K562 (cell line): ENCODE measurements around the gene DYRK1B. TPM values are rescaled to one million over a fixed set of nuclear protein-coding genes. Genes with fewer than 3 reads are reported as not detected.

Source experiments
- ATAC-seq: fragments of 200-7000 bp; cut with Tn5 transposase; 3 replicates; pipeline ENCODE4 v1.9.1; 2020; ENCODE audit warnings: moderate library complexity
- BruUV-seq: library from RNA; stranded (reverse); fragments of 400-500 nt; replicated peaks from 2 replicates; lab custom pipeline; 2021; lab: Mats Ljungman, UMichigan
- CTCF ChIA-PET: fragments of 300-600 bp; formaldehyde crosslinking; extraction: SDS; loops from one replicate; lab custom pipeline; 2021; ENCODE audit warnings: low intra/inter-chr PET ratio; lab: Yijun Ruan, JAX
- POLR2A ChIA-PET: fragments of 300-600, 350-650 bp; sonication (Branson Sonifier 250); formaldehyde crosslinking; extraction: SDS; loops from one replicate; lab custom pipeline; 2021; ENCODE audit warnings: antibody characterized with exemption, inconsistent platforms; lab: Yijun Ruan, JAX
- DNase-seq, 4 experiments: peaks; one replicate each; pipeline versions ENCODE4 v3.0.0 to v3.0.0-alpha.2; 2011 to 2018; ENCODE audit warnings: low spot score in 3 of 4, mixed read lengths in 3 of 4; ENCODE audit errors: extremely low read depth in 1 of 4
- FAIRE-seq: peaks from 2 replicates; lab custom pipeline; 2011; peaks lifted over from hg19 to GRCh38; lab: Jason Lieb, UNC
- H2AFZ ChIP-seq: 2 replicates; pipeline ENCODE4 v1.6.0; 2011; ENCODE audit warnings: low read depth, low read length, control low read depth, inconsistent platforms
- H3K27ac ChIP-seq: fragments of 200-600 bp; 3 replicates; pipeline ENCODE4 v1.8.0; 2011; ENCODE audit warnings: low read depth, mild to moderate bottlenecking, control low read depth, inconsistent platforms, low read length, moderate library complexity, mixed read lengths; ENCODE audit errors: extremely low read depth
- H3K27me3 ChIP-seq, 2 experiments: fragments of 300-600 bp in 1 of 2; 2 replicates in 1 of 2; 3 replicates in 1 of 2; pipeline versions ENCODE4 v1.6.0 to v1.8.0; 2011; ENCODE audit warnings: inconsistent platforms in 2 of 2, low read length in 2 of 2, mild to moderate bottlenecking in 1 of 2, mixed read lengths in 1 of 2, moderate library complexity in 1 of 2; ENCODE audit not compliant: control insufficient read depth in 2 of 2, insufficient read depth in 2 of 2
- H3K36me3 ChIP-seq: fragments of 300-600 bp; 3 replicates; pipeline ENCODE4 v1.8.0; 2011; ENCODE audit warnings: mild to moderate bottlenecking, low read length, inconsistent platforms; ENCODE audit not compliant: control insufficient read depth, insufficient read depth
- H3K4me1 ChIP-seq, 2 experiments: fragments of 200-600 bp in 1 of 2; replicated peaks in 1 of 2; 2 replicates in 1 of 2; 3 replicates in 1 of 2; pipeline versions ENCODE4 v1.5.1 to v1.8.0; 2011; ENCODE audit warnings: inconsistent platforms in 2 of 2, low read length in 2 of 2, mild to moderate bottlenecking in 1 of 2, mixed read lengths in 1 of 2, moderate library complexity in 1 of 2; ENCODE audit not compliant: control insufficient read depth in 2 of 2, insufficient read depth in 2 of 2
- H3K4me2 ChIP-seq: 2 replicates; pipeline ENCODE4 v1.6.1; 2011; ENCODE audit warnings: low read length, control low read depth, inconsistent platforms, mixed read lengths; ENCODE audit not compliant: insufficient read depth
- H3K4me3 ChIP-seq: fragments of 200-600 bp; sonication (generic), shearing (Covaris generic); 2 replicates; pipeline ENCODE4 v1.5.1; 2016; ENCODE audit warnings: control low read depth, inconsistent platforms
- H3K79me2 ChIP-seq: fragments of 200-600 bp; 3 replicates; pipeline ENCODE4 v1.8.0; 2011; ENCODE audit warnings: low read length, inconsistent platforms; ENCODE audit not compliant: control insufficient read depth, insufficient read depth
- H3K9ac ChIP-seq, 2 experiments: 2 replicates each; pipeline versions ENCODE4 v1.6.0 to v1.6.1; 2011; ENCODE audit warnings: low read depth in 2 of 2, low read length in 2 of 2, control low read depth in 1 of 2, inconsistent platforms in 1 of 2, mild to moderate bottlenecking in 1 of 2, mixed read lengths in 1 of 2; ENCODE audit not compliant: insufficient read depth in 1 of 2
- H3K9me1 ChIP-seq: one replicate; pipeline ENCODE4 v1.6.0; 2011; ENCODE audit warnings: inconsistent platforms, mild to moderate bottlenecking, low read length, moderate library complexity; ENCODE audit not compliant: control insufficient read depth, insufficient read depth
- H3K9me3 ChIP-seq: replicated peaks from 2 replicates; pipeline ENCODE4 v1.5.1; 2011; ENCODE audit warnings: low read depth, low read length, inconsistent platforms; ENCODE audit not compliant: control insufficient read depth, insufficient read depth
- H4K20me1 ChIP-seq: replicated peaks from 2 replicates; pipeline ENCODE4 v1.6.1; 2011; ENCODE audit warnings: low read length, inconsistent platforms, mixed read lengths; ENCODE audit not compliant: control insufficient read depth, insufficient read depth
- BCLAF1 ChIP-seq, 2 experiments: fragments of 450-650 bp in 1 of 2; IDR thresholded peaks; 2 replicates each; pipeline ENCODE4 v1.6.1; 2011 to 2017; ENCODE audit warnings: low read depth in 2 of 2, antibody characterized with exemption in 1 of 2, borderline replicate concordance in 1 of 2, low read length in 1 of 2, mild to moderate bottlenecking in 1 of 2, mixed read lengths in 1 of 2; ENCODE audit not compliant: control insufficient read depth in 1 of 2
- CBFB ChIP-seq: sonication (generic); formaldehyde crosslinking; IDR thresholded peaks from 2 replicates; pipeline ENCODE4 v1.4.0; 2020; ENCODE audit warnings: mild to moderate bottlenecking, missing genetic modification reagents
- CBX5 ChIP-seq: IDR thresholded peaks from 2 replicates; pipeline ENCODE4 v1.6.1; 2014; ENCODE audit warnings: low read depth, borderline replicate concordance
- DIDO1 ChIP-seq: fragments of 450-650 bp; IDR thresholded peaks from 2 replicates; pipeline ENCODE4 v1.6.1; 2016; ENCODE audit warnings: low read depth, missing biosample characterization, missing genetic modification characterization
- HDAC1 ChIP-seq, 2 experiments: fragments of 450-650 bp; IDR thresholded peaks; 2 replicates each; pipeline ENCODE4 v1.6.1; 2016 to 2017; ENCODE audit warnings: inconsistent platforms in 1 of 2, mild to moderate bottlenecking in 1 of 2, moderate library complexity in 1 of 2
- KDM2B ChIP-seq: fragments of 250-450 bp; sonication (Bioruptor Pico); IDR thresholded peaks from 2 replicates; pipeline ENCODE4 v1.8.0; 2021; ENCODE audit warnings: mild to moderate bottlenecking, moderate library complexity
- MAFK ChIP-seq: IDR thresholded peaks from 2 replicates; pipeline ENCODE4 v1.6.1; 2011; ENCODE audit warnings: low read length, improper control_type of control experiment
- MCM3 ChIP-seq: fragments of 450-650 bp; IDR thresholded peaks from 2 replicates; pipeline ENCODE4 v1.6.1; 2016
- NR2C2 ChIP-seq, 2 experiments: fragments of 200-800 bp in 1 of 2; sonication (Bioruptor generic) in 1 of 2; sonication (generic) in 1 of 2; formaldehyde crosslinking in 1 of 2; IDR thresholded peaks; 2 replicates each; pipeline versions ENCODE4 v1.6.1 to v1.8.0; 2016 to 2022; ENCODE audit warnings: mild to moderate bottlenecking in 1 of 2, missing compliant biosample characterization in 1 of 2, missing genetic modification characterization in 1 of 2, missing genetic modification reagents in 1 of 2
- RHOXF2B ChIP-seq: fragments of 250-450 bp; sonication (Bioruptor Pico); conservative IDR thresholded peaks from 2 replicates; pipeline ENCODE4 v1.5.1; 2021
- RNF2 ChIP-seq: sonication (generic); IDR thresholded peaks from 2 replicates; pipeline ENCODE4 v1.6.1; 2016
- SMARCA4 ChIP-seq: fragments of 450-650 bp; IDR thresholded peaks from 2 replicates; pipeline ENCODE4 v1.6.1; 2016
- SUPT5H ChIP-seq: fragments of 450-650 bp; IDR thresholded peaks from 2 replicates; pipeline ENCODE4 v1.6.1; 2016
- TCFL5 ChIP-seq: fragments of 250-450 bp; sonication (Bioruptor Pico); conservative IDR thresholded peaks from 2 replicates; pipeline ENCODE4 v1.6.1; 2021; ENCODE audit warnings: mild to moderate bottlenecking, moderate library complexity, matching md5 sums
- ZNF24 ChIP-seq: fragments of 450-650 bp; IDR thresholded peaks from 2 replicates; pipeline ENCODE4 v1.6.1; 2016
- ZNF436 ChIP-seq: fragments of 250-450, 450-650 bp; sonication (Bioruptor Pico); formaldehyde crosslinking; IDR thresholded peaks from 2 replicates; pipeline ENCODE4 v1.7.0; 2020; ENCODE audit warnings: mild to moderate bottlenecking
- ZNF639 ChIP-seq, 2 experiments: fragments of 200-800 bp in 1 of 2; sonication (Bioruptor generic) in 1 of 2; sonication (generic) in 1 of 2; formaldehyde crosslinking in 1 of 2; IDR thresholded peaks in 1 of 2; conservative IDR thresholded peaks in 1 of 2; 2 replicates each; pipeline versions ENCODE4 v1.5.0 to v1.6.1; 2016 to 2020; ENCODE audit warnings: missing compliant biosample characterization in 1 of 2, missing genetic modification characterization in 1 of 2, missing genetic modification reagents in 1 of 2
- WGBS: fragments of 100-300 bp; shearing (Covaris generic); methylation state at CpG from one replicate; pipeline ENCODE4 v1.1.6; 2016; ENCODE audit warnings: low coverage, mixed read lengths; ENCODE audit not compliant: insufficient coverage; ENCODE audit errors: missing lambda C conversion rate; 5-methylcytosine and 5-hydroxymethylcytosine counted together
- in situ Hi-C: fragments of 300-500 bp; cut with MboI; formaldehyde crosslinking; loops from 4 replicates; pipeline ENCODE4 v1.15.0; 2018; ENCODE audit warnings: inconsistent platforms, mixed read lengths
- intact Hi-C: fragments of 100-400 bp; cut with micrococcal nuclease; formaldehyde crosslinking; loops from 2 replicates; pipeline ENCODE4 v1.14.2; 2022
- polyA plus RNA-seq, 8 experiments: library from polyadenylated mRNA; depleted of rRNA in 4 of 8; stranded (reverse) in 5 of 8; unstranded in 3 of 8; fragments of >200 nt; fragmentation: Nextera tagmentation in 2 of 8; fragmentation: Illumina TruSeq in 1 of 8; extraction: Ambion mirVana in 2 of 8; extraction: Trizol in 1 of 8; gene quantifications; 2 replicates each; pipeline versions ENCODE4 v1.2.1 to v1.2.3, GENCODE V29; 2011 to 2014; ENCODE audit warnings: inconsistent platforms in 1 of 8, missing spikeins in 1 of 8
- total RNA-seq, 7 experiments: library from RNA; depleted of rRNA in 6 of 7; stranded (reverse); fragments of >200 nt in 6 of 7; fragmentation: Illumina TruSeq in 2 of 7; extraction: Trizol in 2 of 7; gene quantifications; 2 replicates each; pipeline versions ENCODE4 v1.2.1 to v1.2.3, GENCODE V29; 2011 to 2021; ENCODE audit warnings: low replicate concordance in 1 of 7
- TF ChIP-seq, protein P1 (sequence below): fragments of 450-650 bp; formaldehyde crosslinking; IDR thresholded peaks from 2 replicates; pipeline ENCODE4 v1.4.0; 2022; ENCODE audit warnings: missing genetic modification characterization

DYRK1B gene
- total and polyA plus RNA-seq, 9 of the 15 experiments (the other 6 are each of a cell fraction or from before 2014, with no cell fraction given), result 0.91 to 5.2 (median 1.5) TPM; not detected in 2

DNA sequence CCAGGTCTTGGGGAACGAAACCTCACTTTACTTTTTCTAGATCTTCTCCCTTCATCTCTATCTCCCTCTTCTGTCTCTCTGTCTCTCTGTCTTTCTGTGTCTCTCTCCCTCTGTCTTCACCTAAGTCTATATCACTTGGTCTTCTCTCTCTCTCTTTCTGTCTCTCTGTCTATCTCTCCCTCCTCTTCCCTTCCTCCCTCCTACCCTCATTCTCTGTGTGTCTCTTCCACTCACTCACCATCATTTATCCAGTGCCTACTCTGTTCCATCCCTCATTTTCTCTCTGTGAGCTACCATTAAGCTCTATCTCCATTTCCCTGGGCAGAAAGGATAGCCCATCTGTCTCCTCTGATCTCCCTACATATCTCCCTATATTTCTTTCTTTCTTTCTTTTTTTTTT, 44.4 kb upstream of the DYRK1B start:
- in situ Hi-C loops (no loop called here), intact Hi-C loops (no loop called here)
- peaks cover 5 to 25% of the 10 kb centered on the region in 2 experiments; a peak in 3 of 5 replicates for H3K27me3 ChIP-seq
- H3K9ac ChIP-seq, result no peak overlapping the region
- 0% methylated on average over 1 of the region's 1 CpG for WGBS
- H4K20me1 ChIP-seq, result no peaks in the 10 kb centered on the region
- no peaks in the 10 kb centered on the region for H3K9me3 ChIP-seq
- H3K27ac ChIP-seq, result no peak overlapping the region
- H3K4me1 ChIP-seq, result peaks cover 0 to 8% of the 10 kb centered on the region in 2 experiments; a peak in 2 of 5 replicates
- CTCF ChIA-PET, result no interaction called here
- H3K79me2 ChIP-seq, result no peaks in the 10 kb centered on the region
- no peaks in the 10 kb centered on the region for H3K36me3 ChIP-seq
- H3K9me1 ChIP-seq, result peaks cover 3% of the 10 kb centered on the region
- no peak for DNase-seq
- FAIRE-seq, result no peak
- no TSS peak for BruUV-seq
- H3K4me2 ChIP-seq, result no peak overlapping the region
- POLR2A ChIA-PET, result no interaction called here
- no peak overlapping the region for H3K4me3 ChIP-seq
- no peak overlapping the region for H2AFZ ChIP-seq
- ATAC-seq, result no peak
- TF ChIP-seq NR2C2 (CRISPR knock-in tag; IDR thresholded peaks at IDR 0.05) (no peak), NR2C2 (tag; IDR thresholded peaks at IDR 0.05) (no peak), DIDO1 (tag) (no peak), KDM2B (no peak), ZNF436 (CRISPR knock-in tag) (no peak), RHOXF2B (CRISPR knock-in tag) (no peak), TCFL5 (CRISPR knock-in tag) (no peak), SUPT5H (no peak), HDAC1 (IDR thresholded peaks at IDR 0.05) (0 out of 4 replicates have a peak, but pooled peaks of 1 of the 2 experiments have one; percentile 25), MAFK (no peak), BCLAF1 (IDR thresholded peaks at IDR 0.05; ENCODE audit: borderline replicate concordance in 1 of 2, control insufficient read depth in 1 of 2, low read depth in 2 of 2, low read length in 1 of 2) (0 out of 4 replicates have a peak, but pooled peaks of 1 of the 2 experiments have one; percentile 32), ZNF24 (no peak), CBFB (CRISPR knock-in tag) (no peak), RNF2 (no peak), CBX5 (no peak), SMARCA4 (no peak), ZNF639 (CRISPR knock-in tag; conservative IDR thresholded peaks at IDR 0.05 in 1 of 2, IDR thresholded peaks at IDR 0.05 in 1 of 2) (no peak), MCM3 (peak; percentile 75; the same call in 1 of the 2 replicates)
- TF ChIP-seq, protein P1, sequence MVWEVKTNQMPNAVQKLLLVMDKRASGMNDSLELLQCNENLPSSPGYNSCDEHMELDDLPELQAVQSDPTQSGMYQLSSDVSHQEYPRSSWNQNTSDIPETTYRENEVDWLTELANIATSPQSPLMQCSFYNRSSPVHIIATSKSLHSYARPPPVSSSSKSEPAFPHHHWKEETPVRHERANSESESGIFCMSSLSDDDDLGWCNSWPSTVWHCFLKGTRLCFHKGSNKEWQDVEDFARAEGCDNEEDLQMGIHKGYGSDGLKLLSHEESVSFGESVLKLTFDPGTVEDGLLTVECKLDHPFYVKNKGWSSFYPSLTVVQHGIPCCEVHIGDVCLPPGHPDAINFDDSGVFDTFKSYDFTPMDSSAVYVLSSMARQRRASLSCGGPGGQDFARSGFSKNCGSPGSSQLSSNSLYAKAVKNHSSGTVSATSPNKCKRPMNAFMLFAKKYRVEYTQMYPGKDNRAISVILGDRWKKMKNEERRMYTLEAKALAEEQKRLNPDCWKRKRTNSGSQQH (CRISPR knock-in tag), result peak; percentile 62; the same call in 1 of the 2 replicates
